Measurements from ENCODE around the gene CDK3. TPM values are rescaled to one million over a fixed set of nuclear protein-coding genes. Genes with fewer than 3 reads are reported as not detected.
A peak's percentile ranks its signal among the peaks of the same experiment; 100 is the strongest.

CDK3 gene
- total RNA-seq, 1 experiment from 2014 or later = 11.7 TPM

DNA sequence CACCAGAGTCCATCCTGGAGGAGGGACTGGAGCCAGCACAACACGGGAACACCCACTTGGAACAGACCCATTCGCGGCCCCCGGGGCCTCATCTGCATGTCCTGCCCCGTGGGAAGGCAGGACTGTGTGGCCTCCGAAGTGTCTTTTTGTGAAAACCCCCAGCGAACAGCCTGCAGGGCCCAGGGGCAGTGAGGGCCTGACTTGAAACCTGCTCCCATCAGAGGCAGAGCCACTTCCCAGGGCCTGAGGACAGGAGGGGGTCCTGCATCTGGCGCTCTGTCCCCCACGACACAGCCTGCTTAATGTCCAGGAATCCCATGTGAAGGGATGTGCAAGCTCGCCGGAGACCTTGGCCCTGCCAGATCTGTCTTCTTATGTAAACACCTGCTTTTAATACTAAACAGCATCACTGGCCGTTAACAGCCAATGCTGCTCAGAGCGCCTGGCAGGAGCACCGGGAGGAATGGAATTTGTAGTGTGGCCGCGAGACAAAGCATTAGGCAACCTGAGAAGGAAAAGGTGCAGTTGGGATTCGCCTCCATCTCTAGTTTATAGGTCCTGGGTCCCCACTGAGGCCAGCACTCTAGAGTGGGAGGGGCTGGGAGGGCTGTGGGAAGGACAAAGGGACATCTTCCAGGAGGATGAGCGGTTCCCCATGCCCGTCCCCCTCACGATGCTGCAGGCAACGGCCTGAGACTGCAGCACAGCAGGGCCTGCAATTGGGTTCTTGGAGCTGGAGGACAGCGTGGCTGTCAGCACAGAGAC is 36.0 kb downstream of the CDK3 start:
- H2BK5ac ChIP-seq (ENCODE audit: insufficient read length, low read length) = no peak overlapping the region
- no peak overlapping the region for H3K18ac ChIP-seq (ENCODE audit: insufficient read length, low read depth, low read length)
- no peaks in the 10 kb centered on the region for H4K20me1 ChIP-seq (ENCODE audit: control insufficient read depth, insufficient read depth, insufficient read length)
- TF ChIP-seq, protein P1, sequence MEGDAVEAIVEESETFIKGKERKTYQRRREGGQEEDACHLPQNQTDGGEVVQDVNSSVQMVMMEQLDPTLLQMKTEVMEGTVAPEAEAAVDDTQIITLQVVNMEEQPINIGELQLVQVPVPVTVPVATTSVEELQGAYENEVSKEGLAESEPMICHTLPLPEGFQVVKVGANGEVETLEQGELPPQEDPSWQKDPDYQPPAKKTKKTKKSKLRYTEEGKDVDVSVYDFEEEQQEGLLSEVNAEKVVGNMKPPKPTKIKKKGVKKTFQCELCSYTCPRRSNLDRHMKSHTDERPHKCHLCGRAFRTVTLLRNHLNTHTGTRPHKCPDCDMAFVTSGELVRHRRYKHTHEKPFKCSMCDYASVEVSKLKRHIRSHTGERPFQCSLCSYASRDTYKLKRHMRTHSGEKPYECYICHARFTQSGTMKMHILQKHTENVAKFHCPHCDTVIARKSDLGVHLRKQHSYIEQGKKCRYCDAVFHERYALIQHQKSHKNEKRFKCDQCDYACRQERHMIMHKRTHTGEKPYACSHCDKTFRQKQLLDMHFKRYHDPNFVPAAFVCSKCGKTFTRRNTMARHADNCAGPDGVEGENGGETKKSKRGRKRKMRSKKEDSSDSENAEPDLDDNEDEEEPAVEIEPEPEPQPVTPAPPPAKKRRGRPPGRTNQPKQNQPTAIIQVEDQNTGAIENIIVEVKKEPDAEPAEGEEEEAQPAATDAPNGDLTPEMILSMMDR (conservative IDR thresholded peaks at IDR 0.05) = no peak
- no peak overlapping the region; the same call in 1 of the 2 replicates for H3K14ac ChIP-seq (ENCODE audit: insufficient read depth, low read length)
- Mint-ChIP-seq H3K36me3 (ENCODE audit: insufficient read depth in 1 of 3, low read depth in 3 of 3) (peaks cover 23 to 38% (median 34%) of the 10 kb centered on the region in 3 experiments; a peak in 6 of 7 replicates), H3K9me3 (no peaks in the 10 kb centered on the region), H3K4me1 (peaks cover 38 to 55% of the 10 kb centered on the region in 2 experiments), H3K4me3 (0 out of 5 replicates have a peak overlapping the region, but pooled peaks of 1 of the 2 experiments have one; percentile 2), H3K27ac (peak overlapping the region; percentile 82 to 93 (median 86)), H3K27me3 (ENCODE audit: low read depth) (no peaks in the 10 kb centered on the region)
- no CpG with 5 or more reads among the region's 22 CpGs for WGBS (ENCODE audit: extremely low coverage, insufficient read length, low lambda C conversion rate)
- H3K79me1 ChIP-seq (ENCODE audit: insufficient read depth, low read depth, low read length, poor library complexity, severe bottlenecking) = no peaks in the 10 kb centered on the region
- no peaks in the 10 kb centered on the region; the same call in 1 of the 2 replicates for H3K4me1 ChIP-seq (ENCODE audit: insufficient read depth, low read length)
- H3K23ac ChIP-seq (ENCODE audit: insufficient read length, low read depth, low read length) = no peak overlapping the region
- no peak overlapping the region for H3K4ac ChIP-seq (ENCODE audit: low read depth, low read length)
- no peak overlapping the region for H3K9ac ChIP-seq (ENCODE audit: extremely low read depth, insufficient read length, low read length)
- H3K9me3 ChIP-seq (ENCODE audit: control insufficient read depth, low read depth, low read length) = no peaks in the 10 kb centered on the region
- H2BK120ac ChIP-seq (ENCODE audit: low read depth, low read length, poor library complexity, severe bottlenecking) = no peak overlapping the region
- no peak overlapping the region for H4K91ac ChIP-seq (ENCODE audit: insufficient read length, low read depth, low read length)
- H2AFZ ChIP-seq (ENCODE audit: low read length) = no peak overlapping the region
- no peak overlapping the region for H4K5ac ChIP-seq (ENCODE audit: insufficient read length, low read depth, low read length)
- no peak overlapping the region for H3K4me2 ChIP-seq (ENCODE audit: insufficient read depth, insufficient read length, low read length)
- no peak overlapping the region for H2AK5ac ChIP-seq (ENCODE audit: insufficient read length, low read length)
- no peaks in the 10 kb centered on the region for H3K23me2 ChIP-seq (ENCODE audit: insufficient read length, low read depth, low read length, poor library complexity, severe bottlenecking)
- H2BK15ac ChIP-seq (ENCODE audit: low read depth, low read length) = no peak overlapping the region
- H3T11ph ChIP-seq (ENCODE audit: low read length) = no peak overlapping the region
- DNase-seq = no peak
- H3K79me2 ChIP-seq (ENCODE audit: insufficient read depth, low read length) = no peaks in the 10 kb centered on the region
- H3K27ac ChIP-seq (ENCODE audit: insufficient read length, low read depth, low read length) = no peak overlapping the region
- H2BK12ac ChIP-seq (ENCODE audit: insufficient read length, low read depth, low read length) = no peak overlapping the region
- no peak overlapping the region for H3K56ac ChIP-seq (ENCODE audit: insufficient read length, low read depth, low read length)
- no peak overlapping the region for H2BK20ac ChIP-seq (ENCODE audit: low read depth, low read length, poor library complexity, severe bottlenecking)
- no peaks in the 10 kb centered on the region for H3K27me3 ChIP-seq (ENCODE audit: insufficient read depth, low read length)
- H4K8ac ChIP-seq (replicated peaks; ENCODE audit: insufficient read length, low read depth, low read length) = no peak overlapping the region

Measured in H9 (cell line).